Measurements from ENCODE around the gene PABPN1. TPM values are rescaled to one million over a fixed set of nuclear protein-coding genes. Genes with fewer than 3 reads are reported as not detected.

Gene PABPN1
- total and polyA plus RNA-seq, 9 of the 15 experiments (the other 6 are each of a cell fraction or from before 2014, with no cell fraction given), result 32.6 to 388 (median 178) TPM

- TF ChIP-seq KDM5B (IDR thresholded peaks at IDR 0.05; ENCODE audit: insufficient replicate concordance, low read depth, low read length), result no peak
- TF ChIP-seq MED1 (CRISPR knock-in tag; IDR thresholded peaks at IDR 0.05; ENCODE audit: borderline replicate concordance), result no peak
- no peak for TF ChIP-seq ZNF232 (CRISPR knock-in tag; IDR thresholded peaks at IDR 0.05)
- TF ChIP-seq THRAP3 (IDR thresholded peaks at IDR 0.05; ENCODE audit: borderline replicate concordance), result no peak
- no peak for TF ChIP-seq IFI16 (CRISPR knock-in tag; IDR thresholded peaks at IDR 0.05)
- peak; percentile 51 to 73; a peak in 3 of 4 replicates for TF ChIP-seq FOXK2 (conservative IDR thresholded peaks at IDR 0.05 in 1 of 2, IDR thresholded peaks at IDR 0.05 in 1 of 2; ENCODE audit: low read depth in 2 of 2)
- TF ChIP-seq ATF2 (CRISPR knock-in tag; IDR thresholded peaks at IDR 0.05), result no peak
- peak; percentile 33; the same call in 1 of the 2 replicates for TF ChIP-seq POLR2G (IDR thresholded peaks at IDR 0.05; ENCODE audit: low read depth, low read length)
- TF ChIP-seq ZBTB1 (CRISPR knock-in tag; IDR thresholded peaks at IDR 0.05; ENCODE audit: borderline replicate concordance, low read depth), result no peak
- TF ChIP-seq ZNF165 (CRISPR knock-in tag; IDR thresholded peaks at IDR 0.05; ENCODE audit: borderline replicate concordance), result no peak
- no peak for TF ChIP-seq CBX8 (IDR thresholded peaks at IDR 0.05; ENCODE audit: borderline replicate concordance, extremely low read depth, low read depth, low read length, poor library complexity, severe bottlenecking)
- TF ChIP-seq ZNF24 (IDR thresholded peaks at IDR 0.05), result no peak
- TF ChIP-seq ATF1 (CRISPR knock-in tag; IDR thresholded peaks at IDR 0.05), result no peak
- TF ChIP-seq ATF1 (tag; IDR thresholded peaks at IDR 0.05), result peak; percentile 75
- 0 out of 2 replicates have a peak, but pooled peaks have one; percentile 13 for TF ChIP-seq PHB2 (IDR thresholded peaks at IDR 0.05; ENCODE audit: low read depth)
- TF ChIP-seq XRCC4 (IDR thresholded peaks at IDR 0.05; ENCODE audit: extremely low read depth, insufficient read depth, insufficient read length), result no peak
- peak; percentile 92 for TF ChIP-seq BRD9 (IDR thresholded peaks at IDR 0.05; ENCODE audit: low read depth, partially characterized antibody)
- no peak for TF ChIP-seq ZBTB12 (CRISPR knock-in tag; IDR thresholded peaks at IDR 0.05)
- TF ChIP-seq NR3C1 (CRISPR knock-in tag; IDR thresholded peaks at IDR 0.05), result no peak
- no peak for TF ChIP-seq GABPB1 (CRISPR knock-in tag; IDR thresholded peaks at IDR 0.05)
- TF ChIP-seq EGR1 (conservative IDR thresholded peaks at IDR 0.05), result no peak
- TF ChIP-seq MTA3 (IDR thresholded peaks at IDR 0.05; ENCODE audit: borderline replicate concordance), result peak; percentile 42; the same call in 1 of the 2 replicates
- peak; percentile 50; the same call in 1 of the 2 replicates for TF ChIP-seq KLF16 (IDR thresholded peaks at IDR 0.05)
- TF ChIP-seq ZNF561 (CRISPR knock-in tag; conservative IDR thresholded peaks at IDR 0.05), result no peak
- TF ChIP-seq FOSL1 (tag; conservative IDR thresholded peaks at IDR 0.05), result peak; percentile 58
- TF ChIP-seq ZNF12 (CRISPR knock-in tag; IDR thresholded peaks at IDR 0.05), result no peak
- TF ChIP-seq MXD1 (CRISPR knock-in tag; IDR thresholded peaks at IDR 0.05; ENCODE audit: borderline replicate concordance, poor library complexity, severe bottlenecking), result no peak
Observed at GRCh38 chr14:23294734-23295561, 26.3 kb upstream of the PABPN1 start (continued).

Measured in K562 (cell line).